ENCODE data around the gene GTF3C2.
"Not testable (repeated sequence)": the region's sequence is repeated elsewhere in the genome, so short reads cannot be mapped to it uniquely, and the experiment has no call there.

Gene GTF3C2

DNA sequence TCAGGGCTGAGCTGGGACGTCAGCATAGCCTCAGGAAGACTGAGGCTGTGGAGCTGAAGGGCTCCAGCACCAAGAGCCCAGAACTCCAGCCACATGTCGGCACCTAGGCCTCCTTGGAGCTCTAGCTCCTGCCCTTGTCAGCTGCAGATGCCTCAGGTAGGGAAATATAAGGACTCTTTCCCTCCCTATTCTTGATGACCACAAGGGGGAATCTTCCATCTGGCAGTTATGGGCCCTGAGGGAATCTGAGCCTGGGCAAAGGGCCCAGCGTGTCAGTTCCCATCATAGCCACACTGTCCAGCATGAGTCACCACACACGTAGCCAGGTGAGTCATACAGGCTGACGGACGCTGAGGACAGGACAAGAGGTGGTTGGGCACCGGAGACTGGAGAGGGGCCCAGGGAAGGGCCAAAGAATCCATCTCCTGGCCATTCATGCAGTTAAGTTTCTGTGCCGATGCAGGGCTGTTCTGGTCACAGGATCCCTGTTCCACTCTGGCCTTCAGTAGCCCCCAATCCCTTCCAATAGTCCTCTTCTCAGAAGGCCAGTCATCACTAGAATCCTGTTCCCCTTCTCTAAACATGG, 35.5 kb downstream of the GTF3C2 start:
- no peak for DNase-seq

DNA sequence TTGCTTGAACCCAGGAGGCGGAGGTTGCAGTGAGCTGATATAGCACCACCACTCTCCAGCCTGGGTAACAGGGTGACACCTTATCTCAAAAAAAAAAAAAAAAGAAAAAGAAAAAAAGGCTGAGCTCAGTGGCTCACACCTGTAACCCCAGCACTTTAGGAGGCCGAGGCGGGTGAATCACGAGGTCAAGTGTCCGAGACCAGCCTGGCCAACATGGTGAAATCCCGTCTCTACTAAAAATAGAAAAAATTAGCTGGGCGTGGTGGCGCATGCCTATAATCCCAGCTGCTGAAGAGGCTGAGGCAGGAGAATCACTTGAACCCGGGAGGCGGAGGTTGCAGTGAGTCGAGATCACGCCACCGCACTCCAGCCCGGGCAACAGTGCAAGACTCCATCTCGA, 36.7 kb downstream of the GTF3C2 start:
- not testable (repeated sequence) for DNase-seq

DNA sequence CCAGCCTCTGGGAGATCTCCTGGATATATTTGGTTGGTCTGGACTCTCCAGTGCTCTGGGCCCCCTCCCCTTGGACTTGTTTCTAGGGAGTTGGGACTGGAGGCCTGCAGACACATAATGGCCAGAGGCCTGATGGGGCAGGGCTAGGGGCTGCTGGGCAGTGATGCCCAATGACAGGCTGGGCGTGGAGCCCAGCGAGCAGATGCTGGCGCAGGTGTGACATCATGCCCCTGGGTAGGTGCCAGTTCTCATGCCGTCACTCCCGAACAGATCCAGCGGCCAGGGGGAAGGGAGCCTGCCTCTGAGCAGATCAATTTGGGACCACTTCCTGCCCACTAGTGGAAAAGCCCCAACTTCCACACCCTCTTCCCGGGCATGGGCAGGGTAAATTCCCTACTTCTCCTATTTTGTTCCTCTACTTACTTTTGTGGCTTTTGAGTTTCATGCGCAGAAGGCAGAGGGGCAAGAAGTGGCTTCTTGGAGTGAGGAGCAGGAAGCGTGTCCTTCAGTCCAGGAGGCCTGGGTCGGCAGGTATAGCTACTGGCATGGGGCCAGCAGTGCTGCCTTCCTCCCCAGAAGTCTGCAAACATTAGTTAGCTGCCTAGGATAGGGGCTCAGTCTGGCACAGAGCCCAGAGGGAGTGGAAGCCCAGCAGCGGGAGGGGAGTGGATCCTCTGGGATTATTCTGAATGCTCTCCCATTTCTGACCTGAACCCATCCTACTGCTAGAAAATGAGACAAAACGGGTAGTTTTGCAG, 39.7 kb downstream of the GTF3C2 start:
- no peak for DNase-seq

DNA sequence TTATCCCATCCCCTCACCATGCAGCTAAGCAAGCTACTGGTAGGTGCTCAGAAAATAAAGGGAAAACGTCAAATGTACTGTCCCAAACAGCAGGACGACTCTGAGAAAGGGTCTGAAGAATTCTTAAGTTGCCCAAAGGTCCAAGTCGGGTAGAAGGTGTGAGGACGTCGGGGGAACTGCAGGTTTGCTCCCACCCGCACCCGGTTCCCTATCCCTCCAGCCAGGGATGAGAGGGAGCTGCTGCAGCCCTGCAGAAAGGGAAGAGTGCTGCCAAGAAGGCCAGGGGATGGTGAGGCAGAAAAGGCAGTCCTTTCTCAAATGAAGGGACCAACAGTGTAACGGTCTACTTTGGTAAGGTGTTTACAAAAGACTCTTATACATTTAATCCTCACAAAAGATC, 41.4 kb downstream of the GTF3C2 start:
- DNase-seq = no peak

DNA sequence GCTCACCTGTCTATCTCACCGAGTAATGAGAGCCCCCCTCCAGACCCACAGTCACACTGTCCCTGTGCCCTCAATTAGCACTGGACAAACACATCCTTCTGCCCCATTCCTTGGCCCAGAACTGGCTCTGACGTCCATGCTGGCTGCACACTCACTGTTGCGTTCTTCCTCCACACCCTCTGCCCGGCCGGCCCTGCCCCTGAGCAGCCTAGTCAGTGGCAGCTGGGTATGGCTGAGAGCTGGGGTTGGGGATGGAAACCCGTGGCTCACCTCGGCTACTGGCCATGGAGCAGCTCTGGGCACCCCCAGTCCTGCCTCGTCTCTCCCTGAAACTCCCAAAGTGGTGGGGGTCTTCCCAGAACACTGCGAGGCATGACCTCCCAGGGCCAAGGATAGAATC, 41.9 kb downstream of the GTF3C2 start:
- no peak for DNase-seq

DNA sequence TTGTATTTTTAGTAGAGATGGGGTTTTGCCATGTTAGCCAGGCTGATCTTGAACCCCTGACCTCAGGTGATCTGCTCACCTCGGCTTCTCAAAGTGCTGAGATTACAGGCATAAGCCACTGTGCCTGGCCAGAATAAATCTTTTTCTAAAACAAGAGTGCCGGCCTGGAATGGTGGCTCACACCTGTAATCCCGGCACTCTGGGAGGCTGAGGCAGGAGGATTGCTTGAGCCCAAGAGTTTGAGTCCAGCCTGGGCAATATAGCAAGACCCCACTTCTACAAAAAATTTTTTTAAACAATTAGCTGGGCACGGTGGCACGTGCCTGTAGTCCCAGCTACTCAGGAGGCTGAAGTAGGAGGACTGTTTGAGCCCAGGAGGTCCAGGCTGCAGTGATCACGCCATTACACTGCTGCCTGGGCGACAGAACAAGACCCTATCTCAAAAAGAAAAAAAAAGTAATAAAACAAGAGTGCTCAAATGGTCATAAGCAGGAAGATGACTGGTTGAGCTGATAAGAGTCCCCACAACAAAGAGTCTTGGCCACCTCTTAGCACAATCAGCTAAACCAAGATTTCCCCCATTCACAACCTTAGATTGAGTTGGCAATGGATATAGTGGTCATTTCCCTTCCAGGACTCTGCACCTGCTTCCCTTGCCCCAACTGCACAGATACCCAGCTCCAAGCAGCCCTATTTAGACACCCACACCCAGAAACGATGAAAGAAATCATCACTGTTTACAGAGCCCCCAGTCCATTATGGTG, 42.5 kb downstream of the GTF3C2 start:
- DNase-seq = no peak

DNA sequence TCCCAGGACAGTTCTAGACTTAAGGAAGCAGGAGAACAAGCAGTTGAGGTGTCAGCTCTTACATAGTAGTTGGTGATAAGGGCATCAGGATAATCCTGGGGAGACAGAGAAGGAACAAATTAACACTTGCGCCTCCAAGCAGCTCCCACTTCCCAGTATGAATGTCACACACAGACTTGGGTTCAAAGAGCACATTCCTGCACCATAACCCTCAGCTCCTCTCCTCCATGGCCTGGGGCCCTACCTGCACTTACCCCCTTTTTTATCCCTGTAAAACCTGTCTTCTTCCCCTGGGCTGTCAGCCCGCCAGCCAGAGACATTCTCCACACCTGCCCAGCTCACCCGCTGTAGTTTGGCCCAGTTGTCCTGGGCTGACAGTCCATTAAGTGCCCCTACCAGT, 44.4 kb downstream of the GTF3C2 start:
- no peak for DNase-seq

DNA sequence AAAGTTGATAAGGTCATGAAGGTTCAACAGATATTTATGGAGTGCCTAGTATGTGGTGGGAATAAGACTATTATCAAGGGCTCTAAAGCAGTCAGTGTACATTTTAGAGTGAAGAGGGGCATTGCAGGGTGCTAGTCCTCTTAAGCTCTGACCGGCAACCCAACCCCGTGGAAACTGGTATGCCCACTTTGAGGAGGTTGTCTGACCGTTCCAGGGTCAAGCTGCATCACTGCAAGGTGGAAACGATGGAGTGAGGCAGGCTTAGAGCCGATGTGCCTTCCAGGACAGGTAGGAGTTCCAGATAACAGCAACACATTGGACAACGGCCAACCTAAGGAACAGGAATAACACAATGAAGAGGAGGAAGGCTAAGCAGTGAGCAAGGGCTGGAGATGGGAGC, 46.9 kb downstream of the GTF3C2 start:
- DNase-seq = no peak

DNA sequence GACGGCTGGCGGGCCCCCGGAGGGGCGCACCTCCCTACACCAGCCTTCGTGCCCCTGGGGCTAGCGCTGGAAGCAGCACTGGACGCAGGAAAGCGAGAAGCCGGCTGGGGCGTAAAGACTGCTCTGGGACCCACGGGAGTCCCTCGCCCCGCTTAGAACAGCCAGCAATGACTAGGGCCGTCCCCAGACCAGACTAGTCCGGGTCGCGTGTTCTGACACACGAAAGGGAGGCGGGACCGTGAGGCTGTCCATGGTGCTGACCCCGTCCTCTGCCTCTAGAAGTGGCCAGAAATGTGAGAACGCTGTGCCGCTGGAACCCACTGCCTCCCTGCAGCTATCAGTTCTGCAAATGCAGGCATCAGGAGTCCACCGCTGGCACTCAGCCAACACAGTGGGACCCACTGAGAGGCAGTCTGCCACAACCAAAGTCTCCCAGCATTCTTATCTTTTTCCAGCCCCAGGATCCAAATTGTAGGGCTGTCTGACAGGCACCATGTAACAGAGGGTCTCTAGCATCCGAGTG, 48.1 kb downstream of the GTF3C2 start, which contains the start of gene UCN:
UCN (minus strand) TSS at position 87 of the 523 bp plus-strand sequence. CDS start 550 bp downstream, outside the sequence.
- DNase-seq = no peak

DNA sequence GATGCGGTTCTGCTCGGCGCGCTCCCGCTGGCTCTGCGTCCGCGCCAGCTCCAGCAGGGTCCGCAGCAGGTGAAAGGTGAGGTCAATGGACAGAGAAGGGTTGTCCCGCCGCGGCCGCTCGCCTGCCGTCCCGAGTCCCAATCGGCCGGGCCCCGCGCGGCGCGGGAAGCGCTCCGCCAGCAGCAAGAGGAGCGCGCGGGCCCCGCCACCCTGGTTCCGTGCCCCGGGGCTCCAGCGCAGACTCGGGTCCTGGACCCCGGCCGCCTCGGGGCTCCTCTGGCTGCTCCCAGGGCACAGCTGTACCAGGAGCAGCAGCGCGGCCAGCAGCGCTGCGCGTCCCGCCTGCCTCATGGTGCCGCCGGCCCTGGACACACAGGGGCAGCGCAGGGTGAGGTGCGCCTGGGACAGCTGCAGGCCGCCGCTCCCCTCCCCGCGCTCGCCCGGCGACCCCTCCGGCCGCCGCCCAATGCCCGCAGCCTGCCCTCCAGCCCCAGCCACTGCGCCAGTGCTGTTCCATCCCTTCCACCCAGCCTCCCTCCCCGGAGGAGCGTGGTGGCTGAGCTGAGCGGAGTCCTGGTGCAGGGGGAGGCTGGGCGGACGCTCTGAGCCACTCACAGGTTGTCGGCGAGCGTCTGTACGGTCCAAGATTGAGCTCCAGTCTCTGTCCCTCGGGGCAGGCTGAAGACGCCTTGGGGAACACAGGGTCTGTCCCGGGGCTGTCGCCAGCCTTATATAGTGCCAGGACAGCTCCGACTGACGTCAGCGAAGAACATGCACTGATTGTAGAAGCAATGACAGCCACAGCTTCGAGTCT, 48.8 kb downstream of the GTF3C2 start:
- no peak for DNase-seq

DNA sequence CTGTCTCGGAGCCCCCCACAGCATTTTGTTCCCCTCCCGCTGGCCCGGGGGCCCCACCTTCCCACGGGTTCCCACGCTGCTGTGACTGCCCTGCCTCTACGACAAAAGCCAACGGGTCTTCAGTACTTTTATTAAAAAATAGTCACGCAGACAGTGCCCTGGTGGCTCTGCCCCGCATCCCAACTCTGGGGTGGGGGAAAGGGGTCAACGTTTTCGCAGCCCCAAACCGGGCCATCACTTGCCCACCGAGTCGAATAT, 49.3 kb downstream of the GTF3C2 start:
- DNase-seq = peak in 1 of 2 experiments; percentile 24

DNA sequence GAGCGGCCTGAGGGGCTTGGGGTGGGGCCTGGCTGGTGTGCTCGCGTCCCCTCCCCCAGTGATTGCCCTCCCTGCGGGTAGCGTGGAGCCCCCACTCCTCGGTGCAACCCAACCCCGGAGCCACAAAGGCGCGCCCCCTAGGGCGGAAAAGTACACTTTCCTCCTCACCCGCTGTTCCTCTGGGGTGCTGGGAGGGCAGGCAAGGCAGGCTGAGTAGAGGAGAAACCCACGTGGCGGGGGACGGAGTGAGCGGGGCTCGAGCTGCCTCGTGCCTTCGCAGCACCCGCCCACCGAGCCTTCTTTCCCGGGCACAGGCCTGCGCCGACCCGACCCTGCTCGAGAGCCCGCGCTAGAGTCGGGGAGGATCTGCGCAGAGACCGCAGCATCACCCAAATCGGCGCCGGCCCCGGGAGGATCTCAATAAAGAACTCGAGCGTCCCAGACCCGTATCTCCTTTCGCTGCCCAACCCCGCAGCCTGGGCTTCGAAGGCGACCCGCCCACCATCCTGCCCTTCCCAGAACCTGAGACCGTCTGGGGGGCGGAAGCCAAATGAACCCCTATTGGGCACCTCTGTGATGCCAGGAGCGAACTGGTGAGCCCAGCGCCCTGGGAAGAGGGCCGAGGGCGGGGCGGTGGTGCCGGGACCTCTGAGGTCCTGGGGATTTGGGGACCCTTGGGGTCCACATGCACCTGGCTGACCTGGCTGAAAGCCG, 49.8 kb downstream of the GTF3C2 start:
- peak; percentile 56 to 57 for DNase-seq

DNA sequence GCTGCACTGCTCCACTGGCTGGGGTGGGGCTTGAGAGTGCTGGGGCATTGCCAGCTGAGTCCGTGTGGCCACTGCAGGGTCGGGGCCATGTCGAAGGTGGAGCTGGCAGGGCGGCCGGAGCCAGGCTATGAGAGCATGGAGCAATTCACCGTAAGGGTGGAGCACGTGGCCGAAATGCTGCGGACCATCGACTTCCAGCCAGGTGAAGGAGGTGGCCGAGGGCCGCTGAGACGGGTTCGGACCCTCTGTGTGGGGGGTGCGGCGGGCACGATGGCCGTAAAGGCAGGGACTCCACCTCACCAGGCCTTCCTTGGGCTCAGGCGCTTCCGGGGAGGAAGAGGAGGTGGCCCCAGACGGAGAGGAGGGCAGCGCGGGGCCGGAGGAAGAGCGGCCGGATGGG, 50.4 kb downstream of the GTF3C2 start:
- no peak for DNase-seq

DNA sequence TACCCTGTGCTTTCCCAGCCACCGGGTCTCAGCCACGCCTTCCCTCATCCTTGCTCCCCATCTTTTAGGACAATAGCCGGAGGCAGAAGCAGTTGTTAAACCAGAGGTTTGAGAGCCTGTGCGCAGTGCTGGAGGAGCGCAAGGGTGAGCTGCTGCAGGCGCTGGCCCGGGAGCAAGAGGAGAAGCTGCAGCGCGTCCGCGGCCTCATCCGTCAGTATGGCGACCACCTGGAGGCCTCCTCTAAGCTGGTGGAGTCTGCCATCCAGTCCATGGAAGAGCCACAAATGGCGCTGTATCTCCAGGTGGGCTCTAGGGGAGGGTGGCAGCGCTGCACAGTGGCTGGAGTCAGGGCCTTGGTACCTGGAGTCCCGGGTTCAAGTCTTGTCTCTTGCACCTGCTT, 51.0 kb downstream of the GTF3C2 start:
- DNase-seq = no peak

DNA sequence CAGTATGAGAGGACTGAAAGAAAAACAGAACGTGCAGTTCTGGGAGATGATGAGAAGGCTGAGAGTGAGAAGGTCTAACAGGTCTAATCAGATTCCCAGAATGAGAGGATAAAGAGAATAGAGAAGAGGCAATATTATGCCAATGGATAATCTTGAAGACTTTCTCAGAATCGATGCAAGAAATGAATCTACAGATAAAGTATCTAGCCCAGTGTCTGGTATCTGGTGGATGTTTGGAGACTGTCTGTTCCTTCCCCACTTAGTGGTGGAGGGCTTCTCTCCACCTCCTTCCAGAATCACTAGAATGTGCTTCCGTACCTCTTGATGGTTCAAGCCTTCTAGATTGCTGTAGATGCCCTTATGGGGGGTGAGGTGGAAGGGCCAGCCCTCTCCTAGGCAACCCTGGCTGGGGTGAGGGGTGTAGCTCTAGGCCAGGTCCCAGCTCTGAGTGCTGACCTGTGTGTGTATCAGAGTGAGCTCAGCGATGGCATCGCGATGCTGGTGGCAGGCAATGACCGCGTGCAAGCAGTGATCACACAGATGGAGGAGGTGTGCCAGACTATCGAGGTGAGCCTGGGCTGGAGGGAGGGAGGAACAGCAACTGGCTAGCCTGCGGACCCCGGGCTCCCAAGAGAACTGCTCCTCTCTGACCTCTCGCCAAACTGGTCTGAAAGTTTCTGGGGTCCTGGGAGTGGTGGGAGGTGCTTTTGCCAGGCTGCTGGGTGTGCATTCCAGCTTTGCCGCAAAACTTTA, 51.9 kb downstream of the GTF3C2 start:
- no peak for DNase-seq

DNA sequence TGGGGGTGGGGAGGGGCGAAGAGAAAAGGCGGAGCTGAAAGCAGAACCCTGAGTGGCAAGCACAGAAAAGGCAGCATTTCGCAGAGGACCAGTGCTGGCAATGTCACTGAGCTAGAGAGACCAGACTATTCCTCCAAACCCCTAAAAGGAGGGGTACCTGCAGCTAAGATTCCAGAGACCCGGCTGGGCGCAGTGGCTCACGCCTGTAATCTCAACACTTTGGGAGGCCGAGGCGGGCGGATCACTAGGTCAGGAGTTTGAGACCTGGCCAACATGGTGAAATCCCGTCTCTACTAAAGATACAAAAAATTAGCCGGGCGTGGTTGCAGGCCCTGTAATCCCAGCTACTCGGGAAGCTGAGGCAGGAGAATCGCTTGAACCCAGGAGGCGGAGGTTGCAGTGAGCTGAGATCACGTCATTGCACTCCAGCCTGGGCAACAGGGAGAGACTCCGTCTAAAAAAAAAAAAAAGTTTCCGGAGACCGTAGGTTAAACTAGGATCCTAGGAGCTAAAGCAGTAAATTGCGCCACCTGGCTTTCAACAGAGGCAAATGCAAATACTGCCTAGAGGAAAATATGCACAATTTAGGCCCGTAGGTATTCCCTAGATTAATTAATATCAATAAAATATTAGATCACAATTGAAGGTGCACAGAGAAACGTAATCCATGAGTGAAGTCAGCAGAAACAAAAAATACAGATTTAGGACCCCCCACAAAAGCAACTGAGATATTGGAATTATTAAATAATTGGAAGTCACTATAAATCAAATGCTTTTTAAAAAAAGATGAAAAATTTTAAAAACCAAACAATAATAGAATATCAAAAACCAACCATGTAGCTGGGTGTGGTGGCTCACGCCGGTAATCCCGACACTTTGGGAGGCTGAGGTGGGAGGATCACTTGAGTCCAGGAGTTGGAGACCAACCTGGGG, 53.2 kb downstream of the GTF3C2 start:
- peak; percentile 51 to 55 for DNase-seq

DNA sequence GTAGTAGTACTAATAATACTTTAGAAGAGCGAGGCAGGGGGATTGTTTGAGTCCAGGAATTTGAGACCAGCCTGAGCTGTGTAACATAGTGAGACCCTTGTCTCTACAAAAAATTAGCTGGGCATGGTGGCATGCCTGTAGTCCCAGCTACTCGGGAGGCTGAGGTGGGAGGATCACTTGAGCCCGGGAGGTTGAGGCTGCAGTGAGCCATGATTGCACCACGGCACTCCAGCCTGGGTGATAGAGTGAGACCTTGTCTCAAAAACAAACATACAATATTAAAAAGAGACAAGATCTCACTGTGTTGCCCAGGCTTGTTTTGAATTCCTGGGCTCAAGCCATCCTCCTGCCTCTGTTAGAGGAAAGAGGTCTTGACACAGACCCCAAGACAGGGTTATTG, 56.0 kb downstream of the GTF3C2 start:
- not testable (repeated sequence) for DNase-seq

DNA sequence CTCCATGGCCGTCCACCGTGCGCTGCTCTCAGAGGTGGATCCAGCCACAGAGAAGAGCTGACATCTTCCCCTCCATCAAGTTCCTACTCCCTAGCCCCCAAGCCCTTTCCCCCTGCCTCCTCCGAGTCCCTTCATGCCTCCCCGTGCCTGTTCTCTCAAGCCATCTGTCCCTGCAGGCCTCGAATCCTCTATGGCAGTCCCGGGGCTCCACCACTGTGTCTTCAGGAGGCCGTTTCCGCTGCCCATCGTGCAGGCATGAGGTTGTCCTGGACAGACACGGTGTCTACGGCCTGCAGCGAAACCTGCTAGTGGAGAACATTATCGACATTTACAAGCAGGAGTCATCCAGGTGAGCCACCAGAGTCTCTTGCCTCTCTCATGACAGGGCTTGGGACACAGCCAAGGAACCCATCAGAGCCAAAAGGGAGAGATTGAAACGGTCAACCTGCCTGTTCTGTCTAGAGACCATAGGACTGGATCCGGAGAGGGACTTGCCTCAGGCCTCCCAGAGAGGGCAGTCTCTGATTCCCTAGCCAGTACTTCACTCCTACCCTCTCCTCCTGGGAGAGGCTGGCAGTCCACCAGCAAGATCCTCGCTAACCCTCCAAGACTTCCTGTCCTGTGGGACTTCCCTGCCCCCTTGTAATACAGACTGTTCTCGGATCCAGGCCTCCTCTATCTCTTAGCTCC, 58.0 kb downstream of the GTF3C2 start:
- DNase-seq = no peak

DNA sequence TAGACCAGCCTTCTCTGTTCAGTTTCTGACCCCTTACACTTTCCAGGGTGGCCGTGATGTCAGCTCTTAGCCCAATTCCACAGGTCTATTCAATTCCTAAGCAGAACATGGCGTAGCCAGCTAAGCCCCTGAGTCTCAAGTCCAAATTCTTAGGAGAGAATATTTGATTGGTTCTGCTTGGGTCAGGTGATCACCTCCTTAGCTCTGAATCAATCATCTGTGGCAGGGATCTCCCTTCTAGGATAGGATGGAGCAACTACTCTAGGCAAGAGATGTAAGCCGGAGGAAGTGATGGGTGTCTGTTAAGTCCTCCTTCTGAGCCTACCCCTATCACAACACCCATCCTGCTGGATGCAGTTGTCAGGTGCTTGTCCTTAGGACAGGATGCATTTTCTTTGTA, 59.4 kb downstream of the GTF3C2 start:
- DNase-seq = no peak

DNA sequence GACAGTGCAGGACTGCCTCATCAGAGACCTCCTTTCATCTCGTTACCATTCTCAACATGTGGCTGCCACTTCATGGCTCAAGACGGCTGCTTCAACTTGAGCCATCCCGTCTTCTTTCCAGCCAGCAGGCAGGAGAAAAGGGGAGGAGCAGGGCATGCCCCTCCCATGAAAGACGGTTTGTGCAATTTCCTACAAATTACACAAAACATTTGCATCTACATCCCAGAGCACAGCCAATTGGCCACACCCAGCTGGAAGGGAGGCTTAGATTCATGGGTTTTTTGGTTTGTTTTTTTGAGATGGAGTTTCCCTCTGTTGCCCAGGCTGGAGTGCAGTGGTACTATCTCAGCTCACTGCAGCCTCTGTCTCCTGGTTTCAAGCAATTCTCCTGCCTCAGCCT, 60.1 kb downstream of the GTF3C2 start:
- no peak for DNase-seq

Measured in activated T-cell treated with anti-CD3 and anti-CD28 coated beads, Interleukin-2, amount 50 U/mL, for 48 hours (primary cell).